ENCODE measurements around the gene KAZN.

- TF ChIP-seq POLR2A (IDR thresholded peaks at IDR 0.05) = no peak
- TF ChIP-seq, protein P1, sequence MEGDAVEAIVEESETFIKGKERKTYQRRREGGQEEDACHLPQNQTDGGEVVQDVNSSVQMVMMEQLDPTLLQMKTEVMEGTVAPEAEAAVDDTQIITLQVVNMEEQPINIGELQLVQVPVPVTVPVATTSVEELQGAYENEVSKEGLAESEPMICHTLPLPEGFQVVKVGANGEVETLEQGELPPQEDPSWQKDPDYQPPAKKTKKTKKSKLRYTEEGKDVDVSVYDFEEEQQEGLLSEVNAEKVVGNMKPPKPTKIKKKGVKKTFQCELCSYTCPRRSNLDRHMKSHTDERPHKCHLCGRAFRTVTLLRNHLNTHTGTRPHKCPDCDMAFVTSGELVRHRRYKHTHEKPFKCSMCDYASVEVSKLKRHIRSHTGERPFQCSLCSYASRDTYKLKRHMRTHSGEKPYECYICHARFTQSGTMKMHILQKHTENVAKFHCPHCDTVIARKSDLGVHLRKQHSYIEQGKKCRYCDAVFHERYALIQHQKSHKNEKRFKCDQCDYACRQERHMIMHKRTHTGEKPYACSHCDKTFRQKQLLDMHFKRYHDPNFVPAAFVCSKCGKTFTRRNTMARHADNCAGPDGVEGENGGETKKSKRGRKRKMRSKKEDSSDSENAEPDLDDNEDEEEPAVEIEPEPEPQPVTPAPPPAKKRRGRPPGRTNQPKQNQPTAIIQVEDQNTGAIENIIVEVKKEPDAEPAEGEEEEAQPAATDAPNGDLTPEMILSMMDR (IDR thresholded peaks at IDR 0.05) = no peak
Measured at GRCh38 chr1:14604414-14604813, 5.9 kb downstream of the KAZN start.
